Right lobe of liver (tissue), 4 donors: ENCODE measurements around the gene MFAP5.

ENCODE experiments used
- POLR2A ChIP-seq: fragments of 450-650 bp; IDR thresholded peaks from one replicate; pipeline ENCODE4 v1.6.1; 2017; ENCODE audit warnings: antibody characterized with exemption, mild to moderate bottlenecking
- TF ChIP-seq, protein P1 (sequence below), 4 donors: fragments of 200-600 bp in 3 of 4; fragments of 450-650 bp in 1 of 4; IDR thresholded peaks; one replicate each; pipeline versions ENCODE4 v1.5.1 to v1.8.0; 2016 to 2022; ENCODE audit warnings: antibody characterized with exemption in 4 of 4, mild to moderate bottlenecking in 2 of 4
- donor health status: DM: no; HTN: no; CAD: no.
- donor health status: DM: no; HTN: no; CAD: no.
- donor health status: DM: no; HTN: yes; CAD: no.

DNA sequence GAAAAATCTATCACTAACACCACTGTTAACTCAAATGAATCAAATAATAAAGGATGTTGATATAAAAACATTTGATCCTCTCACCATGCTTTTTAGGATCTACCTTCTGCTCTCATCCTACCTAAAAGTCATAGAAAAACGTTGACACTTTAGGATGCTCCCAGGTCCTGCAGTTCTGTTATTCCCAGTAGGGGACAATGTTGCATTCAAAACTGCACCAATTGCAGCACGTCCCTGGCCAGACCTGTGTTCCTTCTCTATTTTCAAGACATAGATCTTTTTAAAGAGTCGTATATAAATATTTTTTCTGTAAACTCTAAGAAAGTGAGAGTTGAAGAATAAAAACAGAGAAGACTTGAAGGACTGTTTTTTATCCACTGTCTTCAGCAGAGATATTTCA, 58.8 kb downstream of the MFAP5 start:
- TF ChIP-seq, protein P1, sequence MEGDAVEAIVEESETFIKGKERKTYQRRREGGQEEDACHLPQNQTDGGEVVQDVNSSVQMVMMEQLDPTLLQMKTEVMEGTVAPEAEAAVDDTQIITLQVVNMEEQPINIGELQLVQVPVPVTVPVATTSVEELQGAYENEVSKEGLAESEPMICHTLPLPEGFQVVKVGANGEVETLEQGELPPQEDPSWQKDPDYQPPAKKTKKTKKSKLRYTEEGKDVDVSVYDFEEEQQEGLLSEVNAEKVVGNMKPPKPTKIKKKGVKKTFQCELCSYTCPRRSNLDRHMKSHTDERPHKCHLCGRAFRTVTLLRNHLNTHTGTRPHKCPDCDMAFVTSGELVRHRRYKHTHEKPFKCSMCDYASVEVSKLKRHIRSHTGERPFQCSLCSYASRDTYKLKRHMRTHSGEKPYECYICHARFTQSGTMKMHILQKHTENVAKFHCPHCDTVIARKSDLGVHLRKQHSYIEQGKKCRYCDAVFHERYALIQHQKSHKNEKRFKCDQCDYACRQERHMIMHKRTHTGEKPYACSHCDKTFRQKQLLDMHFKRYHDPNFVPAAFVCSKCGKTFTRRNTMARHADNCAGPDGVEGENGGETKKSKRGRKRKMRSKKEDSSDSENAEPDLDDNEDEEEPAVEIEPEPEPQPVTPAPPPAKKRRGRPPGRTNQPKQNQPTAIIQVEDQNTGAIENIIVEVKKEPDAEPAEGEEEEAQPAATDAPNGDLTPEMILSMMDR (IDR thresholded peaks at IDR 0.05) = peak in 1 of 4 donors; percentile 5
- no peak for TF ChIP-seq POLR2A
